GM21786 (cell line): ENCODE data around the gene LEUTX.

Experiments
- ATAC-seq: cut with Tn5 transposase; IDR thresholded peaks from one replicate; pipeline ENCODE4 v1.9.1; 2021; ENCODE audit not compliant: unreplicated experiment

Gene LEUTX

GRCh38 chr19:39820696-39821095 lies 42.0 kb downstream of the LEUTX start:
- no peak for ATAC-seq

- ATAC-seq, result no peak
Observed at GRCh38 chr19:39823686-39824085, 45.0 kb downstream of the LEUTX start.

GRCh38 chr19:39824143-39825092 lies 45.8 kb downstream of the LEUTX start:
- peak; percentile 92 for ATAC-seq

- ATAC-seq, result no peak
Observed at GRCh38 chr19:39825093-39825463, 46.4 kb downstream of the LEUTX start.

- ATAC-seq, result no peak
Observed at GRCh38 chr19:39825531-39826076, 47.0 kb downstream of the LEUTX start.

- ATAC-seq, result no peak
Observed at GRCh38 chr19:39826311-39826945, 47.8 kb downstream of the LEUTX start.

- no peak for ATAC-seq
Observed at GRCh38 chr19:39827216-39827615, 48.6 kb downstream of the LEUTX start.

GRCh38 chr19:39828015-39828653 lies 49.5 kb downstream of the LEUTX start:
- no peak for ATAC-seq

GRCh38 chr19:39828654-39829032 lies 50.0 kb downstream of the LEUTX start:
- no peak for ATAC-seq

GRCh38 chr19:39829702-39830275 lies 51.1 kb downstream of the LEUTX start:
- no peak for ATAC-seq

- no peak for ATAC-seq
Observed at GRCh38 chr19:39830406-39830805, 51.8 kb downstream of the LEUTX start.

GRCh38 chr19:39830847-39831246 lies 52.2 kb downstream of the LEUTX start:
- ATAC-seq, result no peak

GRCh38 chr19:39831679-39832078 lies 53.0 kb downstream of the LEUTX start:
- ATAC-seq, result no peak

GRCh38 chr19:39832341-39833083 lies 53.9 kb downstream of the LEUTX start:
- no peak for ATAC-seq

GRCh38 chr19:39833160-39833463 lies 54.5 kb downstream of the LEUTX start:
- ATAC-seq, result no peak

GRCh38 chr19:39833464-39834286 lies 55.0 kb downstream of the LEUTX start, which contains the start of gene DYRK1B:
DYRK1B (minus strand) TSS chr19:39834162; CDS start chr19:39831867, 2,295 bp downstream.
- ATAC-seq, result peak; percentile 89

GRCh38 chr19:39834287-39834841 lies 55.7 kb downstream of the LEUTX start:
- ATAC-seq, result no peak
